GM20431 (cell line): Measurements from ENCODE around the gene IDI2.
"Not testable (repeated sequence)": the region's sequence is repeated elsewhere in the genome, so short reads cannot be mapped to it uniquely, and the experiment has no call there.

Experiments
- in situ Hi-C: fragments of 300-500 bp; cut with MseI, MboI; formaldehyde crosslinking; loops from one replicate; pipeline ENCODE4 v1.15.0; 2020; ENCODE audit warnings: low sequenced_read_pairs; ENCODE audit not compliant: unreplicated experiment

IDI2 gene

GRCh38 chr10:1025683-1026082, at the start of gene IDI2:
Gene IDI2 (minus strand): TSS chr10:1025859. CDS start chr10:1024723, 1,136 bp downstream.
- in situ Hi-C loops: no loop called here

GRCh38 chr10:1074748-1075308, 49.2 kb upstream of the IDI2 start:
- in situ Hi-C loops: no loop called here

DNA sequence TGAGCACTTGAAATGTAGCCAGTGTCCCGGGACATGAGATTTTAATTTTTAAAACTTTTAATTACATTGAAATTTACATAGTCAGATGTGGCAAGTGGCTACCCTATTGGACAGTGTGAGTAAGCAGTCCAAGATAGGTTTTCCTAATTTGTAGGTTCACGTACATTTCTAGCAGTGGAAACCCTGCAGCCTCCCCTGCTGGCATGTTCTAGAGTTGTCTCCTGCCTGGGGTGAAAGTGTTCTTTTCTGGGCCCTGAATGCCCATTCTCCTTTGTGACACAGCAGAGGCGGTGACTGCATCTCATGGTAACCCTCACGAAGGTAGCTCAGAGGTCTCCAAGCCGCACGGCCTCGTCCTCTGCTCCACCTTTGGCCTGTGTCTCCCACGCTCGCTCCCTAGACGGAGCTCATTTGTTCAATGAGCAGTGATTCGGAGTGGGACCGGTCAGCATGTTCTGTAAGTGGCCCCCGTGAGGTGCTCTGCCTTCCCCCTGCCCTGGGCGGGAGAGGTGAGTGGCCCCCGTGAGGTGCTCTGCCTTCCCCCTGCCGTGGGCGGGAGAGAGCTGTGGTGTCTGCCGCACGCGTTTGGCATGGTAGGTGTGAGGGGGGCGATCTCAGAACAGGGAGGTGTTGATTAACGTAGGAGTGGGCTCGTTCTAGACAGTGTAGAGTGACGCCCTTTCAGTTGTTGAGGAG, 48.5 kb upstream of the IDI2 start:
- in situ Hi-C loops: no loop called here

DNA sequence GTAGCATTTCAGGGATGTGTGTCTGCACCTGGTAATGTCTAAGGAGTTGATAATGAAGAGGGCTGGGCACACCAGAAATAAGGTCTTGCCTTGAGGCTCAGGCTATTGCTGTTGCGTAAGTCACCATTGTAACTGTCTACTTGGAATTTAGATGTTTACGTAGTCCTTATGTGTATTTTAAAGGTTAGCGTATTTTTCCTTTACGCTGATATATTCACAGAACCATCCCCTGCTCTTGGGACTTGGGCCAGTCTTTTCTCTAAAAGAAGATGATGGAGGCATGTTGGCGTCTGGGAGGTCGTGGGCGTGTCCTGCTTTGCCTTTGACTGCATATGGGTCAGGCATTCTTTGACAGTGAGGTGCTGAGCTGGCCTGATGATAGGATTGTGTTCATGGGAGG, 45.3 kb upstream of the IDI2 start:
- in situ Hi-C loops: no loop called here

DNA sequence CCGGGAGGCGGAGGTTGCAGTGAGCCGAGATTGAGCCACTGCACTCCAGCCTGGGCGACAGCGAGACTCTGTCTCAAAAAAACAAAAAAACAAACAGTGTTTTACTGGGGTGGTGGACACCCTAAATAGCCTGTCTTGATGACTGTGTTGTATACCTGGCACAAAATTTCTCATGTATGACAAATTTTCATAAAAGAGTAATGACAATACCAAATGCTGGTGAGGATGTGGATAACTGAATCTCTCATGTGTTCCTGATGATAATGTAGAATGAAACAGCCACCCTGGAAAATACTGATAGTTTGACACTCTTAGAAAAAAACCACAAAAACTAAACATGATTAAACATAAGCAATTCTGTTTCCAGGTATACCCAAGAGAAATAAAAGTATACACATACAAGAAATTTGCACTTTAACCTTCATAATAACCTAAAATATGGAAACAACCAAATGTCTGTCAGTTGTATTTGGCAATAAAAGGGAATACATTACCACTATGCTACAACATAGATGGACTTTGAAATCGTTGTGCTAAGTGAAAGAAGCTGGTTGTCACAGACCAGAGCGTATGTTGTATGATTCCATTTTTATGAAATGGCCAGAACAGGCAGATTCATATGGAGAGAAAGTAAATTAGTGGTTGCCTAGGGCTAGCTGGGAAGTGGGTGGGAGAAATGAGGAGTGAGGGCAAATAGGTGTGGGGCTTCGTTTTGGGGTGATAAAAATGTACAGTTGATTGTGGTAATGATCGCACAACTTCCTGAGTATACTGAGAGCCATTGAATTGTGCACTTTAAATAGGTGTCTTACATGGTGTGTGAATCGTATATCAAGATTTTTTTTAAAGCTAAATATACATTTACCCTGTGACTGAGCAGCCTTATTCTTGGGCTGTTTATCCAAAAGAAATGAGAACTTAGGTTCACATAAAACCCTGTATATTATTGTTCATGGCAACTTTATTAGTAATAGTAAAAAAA, 43.0 kb upstream of the IDI2 start:
- in situ Hi-C loops: no loop called here

GRCh38 chr10:1066734-1067133, 41.1 kb upstream of the IDI2 start:
- in situ Hi-C loops: not testable (repeated sequence)

- in situ Hi-C loops: no loop called here
Observed at GRCh38 chr10:1064964-1065247, 39.2 kb upstream of the IDI2 start.

GRCh38 chr10:1063232-1063865, 37.7 kb upstream of the IDI2 start:
- in situ Hi-C loops: no loop called here

DNA sequence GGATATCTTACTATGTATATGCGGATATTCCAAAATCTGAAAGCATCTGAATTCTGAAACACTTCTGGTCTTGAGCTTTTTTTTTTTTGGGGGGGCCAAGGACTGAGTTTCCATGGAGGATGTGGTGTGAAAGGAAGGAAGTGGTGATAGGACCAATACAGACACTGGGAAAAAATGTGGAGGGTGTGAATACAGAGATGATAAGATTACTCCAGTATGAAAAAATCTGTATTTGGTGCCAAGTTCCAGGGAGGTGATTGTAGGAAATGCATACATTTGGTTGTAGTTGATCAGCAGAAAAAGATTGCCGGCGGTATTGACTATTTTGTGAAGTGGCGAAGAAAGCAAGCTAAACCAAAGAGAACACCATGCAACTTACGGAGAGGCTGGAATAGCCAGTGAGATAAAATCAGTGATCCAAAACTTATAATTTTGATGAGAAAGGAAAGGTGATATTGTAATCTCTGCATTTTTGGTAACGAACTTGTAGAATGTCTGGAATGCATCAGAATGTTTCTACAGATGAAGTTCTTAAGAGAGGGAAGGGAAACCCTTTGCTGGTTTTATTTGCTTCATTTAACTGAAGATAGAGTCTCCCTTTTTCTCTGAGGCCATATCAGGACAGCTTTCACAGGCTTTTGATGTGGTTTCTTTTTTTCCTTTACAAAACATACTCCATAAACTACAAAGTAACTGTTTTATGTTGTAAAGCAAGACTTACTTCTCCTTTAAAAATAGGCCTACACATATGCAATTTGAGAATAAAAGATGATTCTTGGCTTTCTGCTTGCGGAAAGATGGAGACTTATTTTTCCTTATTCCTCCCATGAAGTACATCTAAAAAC, 36.5 kb upstream of the IDI2 start:
- in situ Hi-C loops: no loop called here

DNA sequence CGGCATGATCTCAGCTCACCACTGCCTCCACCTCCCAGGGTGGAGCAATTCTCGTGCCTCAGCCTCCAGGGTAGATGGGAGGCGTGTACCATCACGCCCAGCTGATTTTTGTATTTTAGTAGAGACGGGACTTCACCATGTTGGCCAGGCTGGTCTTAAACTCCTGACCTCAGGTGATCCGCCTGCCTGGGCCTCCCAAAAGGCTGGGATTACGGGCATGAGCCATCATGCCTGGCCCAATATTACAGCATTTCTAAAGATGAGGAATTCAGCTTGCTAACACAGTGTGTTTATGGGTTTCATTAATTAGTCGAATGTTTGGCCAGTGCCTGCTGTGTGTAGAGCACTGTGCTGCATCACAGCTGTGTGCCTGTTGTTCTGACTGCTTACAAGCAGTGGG, 34.2 kb upstream of the IDI2 start:
- in situ Hi-C loops: no loop called here

DNA sequence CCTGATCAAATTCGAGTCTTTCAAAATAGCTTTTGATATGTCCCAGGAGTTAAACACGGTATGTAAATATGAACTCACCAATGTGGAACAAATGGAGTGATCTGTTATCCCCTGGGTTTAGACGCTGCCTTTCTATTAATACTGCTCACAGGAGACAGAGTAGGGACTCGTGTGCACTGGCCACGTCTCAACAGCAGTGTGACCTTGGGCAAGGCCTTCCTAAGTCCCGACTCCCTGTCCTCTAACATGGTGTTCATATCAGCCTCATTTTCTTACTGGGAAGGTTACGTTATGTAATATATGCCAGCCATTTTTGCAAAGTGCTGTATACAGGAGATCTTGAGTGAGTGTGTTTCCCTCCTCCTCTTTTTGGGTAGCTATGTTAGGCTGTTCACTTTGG, 32.4 kb upstream of the IDI2 start:
- in situ Hi-C loops: no loop called here

- in situ Hi-C loops: no loop called here
Observed at GRCh38 chr10:1057106-1057657, 31.5 kb upstream of the IDI2 start.

DNA sequence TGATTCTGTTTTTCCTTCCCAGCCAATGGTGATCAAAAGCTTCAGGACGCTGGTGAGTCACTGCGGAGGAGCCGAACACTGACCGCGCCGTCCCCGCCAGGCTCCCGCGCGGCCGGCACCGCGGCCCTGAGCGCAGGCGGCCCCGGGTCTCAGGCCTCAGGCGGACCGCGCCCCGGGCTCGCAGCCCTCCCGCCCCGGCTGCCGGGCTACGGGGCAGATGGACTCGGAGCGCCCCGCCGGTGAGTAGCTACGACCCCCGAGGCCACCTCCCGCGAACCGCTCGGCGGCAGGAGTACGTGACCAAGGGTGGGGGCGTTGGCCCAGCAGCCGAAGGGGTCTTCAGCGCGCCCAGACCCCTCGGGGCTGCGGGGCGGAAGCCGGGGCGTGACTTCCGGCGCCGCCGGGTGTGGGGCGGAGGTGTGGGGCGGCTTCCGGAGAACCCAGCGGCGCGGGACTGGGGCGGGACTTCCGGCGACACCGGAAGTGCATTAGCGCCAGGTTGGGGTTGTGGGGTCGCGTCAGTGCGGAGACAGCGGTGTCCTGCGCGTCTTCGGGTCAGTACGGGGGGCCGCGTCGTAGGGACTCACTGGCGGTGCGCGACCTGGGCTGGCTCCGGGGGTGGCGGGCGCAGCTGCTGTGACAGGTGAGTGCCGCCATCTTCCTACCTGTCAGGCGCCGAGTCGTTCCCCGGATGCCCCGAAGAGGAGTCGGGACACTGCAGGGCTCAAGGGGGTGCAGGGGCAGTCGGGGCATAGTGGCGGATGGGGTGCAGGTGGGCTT, 30.9 kb upstream of the IDI2 start, which contains the start of gene WDR37:
WDR37 (plus strand) TSS at position 60 of the 780 bp plus-strand sequence. CDS start 15,771 bp downstream, outside the sequence.
- in situ Hi-C loops: no loop called here

DNA sequence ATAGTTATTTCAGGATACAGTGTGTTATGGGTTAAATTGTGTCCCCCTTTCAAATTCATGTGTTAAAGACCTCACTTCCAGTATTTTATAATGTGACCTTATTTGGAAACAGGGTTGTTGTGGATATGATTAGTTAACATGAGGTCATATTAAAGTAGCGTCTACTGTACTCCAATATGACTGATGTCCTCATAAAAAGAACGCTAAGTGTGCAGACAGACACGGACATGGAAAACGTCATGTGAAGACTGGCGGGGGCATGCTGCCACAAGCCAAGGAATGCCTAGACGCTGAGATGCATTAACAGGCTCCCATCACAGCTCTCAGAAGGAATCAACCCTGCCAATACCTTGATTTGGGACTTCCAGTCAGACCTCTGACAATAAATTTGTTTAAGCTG, 29.0 kb upstream of the IDI2 start:
- in situ Hi-C loops: no loop called here

- in situ Hi-C loops: no loop called here
Observed at GRCh38 chr10:1050554-1050953, 24.9 kb upstream of the IDI2 start.

DNA sequence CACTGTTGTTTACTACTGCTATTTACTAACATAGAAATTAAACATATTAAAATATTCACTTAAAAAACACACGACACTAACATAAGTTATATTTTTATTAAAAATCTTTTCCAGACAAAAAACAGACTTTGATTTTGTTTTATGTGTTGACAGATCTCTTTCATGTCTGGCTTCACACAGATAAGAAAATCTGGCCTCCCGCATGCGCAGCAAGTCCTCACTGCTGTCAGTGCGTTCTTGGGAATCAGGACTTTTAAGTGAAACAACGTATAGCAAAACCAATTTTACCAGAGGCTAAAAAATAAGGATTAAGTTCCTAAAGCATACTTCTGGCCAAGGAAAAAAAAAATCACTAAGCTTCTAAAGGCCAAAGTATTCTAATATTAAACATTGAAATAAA, 24.5 kb upstream of the IDI2 start:
- in situ Hi-C loops: no loop called here

DNA sequence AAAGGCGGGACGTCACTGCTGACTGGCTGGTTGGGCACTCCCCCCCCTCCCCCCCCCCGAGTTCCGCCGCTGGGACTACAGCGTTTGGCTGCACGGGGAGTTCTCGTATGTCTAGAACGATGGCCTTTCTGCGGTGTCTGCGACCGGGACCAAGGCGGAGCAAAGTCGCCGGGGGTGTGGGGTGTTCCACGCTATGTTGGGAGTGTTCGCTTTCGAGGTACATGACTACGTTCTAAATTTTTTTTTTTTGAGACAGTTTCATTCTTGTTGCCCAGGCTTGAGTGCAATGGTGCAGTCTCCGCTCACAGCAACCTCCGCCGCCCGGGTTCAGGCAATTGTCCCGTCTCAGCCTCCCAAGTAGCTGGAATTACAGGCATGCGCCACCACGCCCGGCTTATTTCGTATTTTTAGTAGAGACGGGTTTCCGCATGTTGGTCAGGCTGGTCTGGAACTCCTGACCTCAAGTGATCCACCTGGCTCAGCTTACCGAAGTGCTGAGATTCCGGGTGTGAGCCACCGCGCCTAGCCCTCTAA, 23.8 kb upstream of the IDI2 start:
- in situ Hi-C loops: no loop called here

GRCh38 chr10:1048732-1049424, 23.2 kb upstream of the IDI2 start, which contains the start of gene IDI1:
Gene IDI1 (minus strand): TSS chr10:1049119. CDS start chr10:1049003, 116 bp downstream.
- in situ Hi-C loops: no loop called here
